ENCODE data around the gene RFC1. TPM values are rescaled to one million over a fixed set of nuclear protein-coding genes. Genes with fewer than 3 reads are reported as not detected.

RFC1 gene
- total and polyA plus RNA-seq, 2 of the 4 experiments (the other 2 are of a cell fraction) = 18.4 to 49.3 TPM

DNA sequence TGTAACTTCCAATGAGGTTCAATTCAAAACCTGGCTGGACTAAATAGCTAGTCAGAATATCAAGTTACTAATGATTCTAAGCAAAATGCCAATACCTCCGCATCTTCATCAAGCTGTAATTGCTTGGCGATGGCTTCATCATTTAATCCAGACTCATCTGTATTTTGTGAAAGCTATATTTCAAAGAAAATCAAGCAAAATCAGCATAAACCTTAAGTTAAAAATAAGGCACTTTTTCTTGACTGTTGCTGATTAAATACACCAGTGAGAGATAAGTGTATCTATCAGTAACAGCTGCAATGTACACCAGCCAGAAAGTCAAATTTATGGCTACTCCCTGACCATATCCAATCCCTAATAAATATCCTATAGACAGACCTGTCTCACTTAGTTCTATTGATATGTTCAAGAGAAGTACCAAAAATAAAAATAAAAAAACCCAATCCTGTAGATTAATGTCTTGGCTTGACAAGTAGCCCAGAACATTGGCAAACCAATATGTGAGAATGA lies 39.6 kb downstream of the RFC1 start:
- Histone ChIP-seq H3K79me1 (ENCODE audit: low read depth in 1 of 2, low read length in 2 of 2) (peaks cover 21 to 38% of the 10 kb centered on the region in 2 experiments), H3K56ac (ENCODE audit: extremely low read depth, insufficient read depth, low read length) (no peak overlapping the region), H3K27ac (ENCODE audit: insufficient read depth, low read length) (no peak overlapping the region), H4K20me1 (ENCODE audit: insufficient read depth, low read length) (peaks cover 3% of the 10 kb centered on the region; the same call in 1 of the 2 replicates), H3K27me3 (ENCODE audit: control insufficient read depth, insufficient read depth, low read length) (no peaks in the 10 kb centered on the region), H3K9ac (ENCODE audit: low read depth, low read length) (no peak overlapping the region), H3K36me3 (ENCODE audit: control insufficient read depth, insufficient read depth, low read length) (peaks cover 3% of the 10 kb centered on the region), H2AFZ (replicated peaks; ENCODE audit: low read length, poor library complexity) (no peak overlapping the region), H3K4me3 (ENCODE audit: insufficient read depth, low read depth, low read length) (no peak overlapping the region), H2BK5ac (ENCODE audit: low read depth, low read length, poor library complexity, severe bottlenecking) (no peak overlapping the region), H2AK9ac (replicated peaks; ENCODE audit: low read depth, low read length, poor library complexity) (no peak overlapping the region), H2BK120ac (ENCODE audit: low read depth, low read length) (no peak overlapping the region), H4K91ac (ENCODE audit: insufficient read depth, low read depth, low read length) (no peak overlapping the region), H4K8ac (ENCODE audit: low read depth in 2 of 2, low read length in 2 of 2) (no peak overlapping the region), H3K14ac (replicated peaks; ENCODE audit: low read depth, low read length) (no peak overlapping the region), H3K18ac (ENCODE audit: low read depth, low read length) (no peak overlapping the region), H3K4me1 (ENCODE audit: control insufficient read depth, insufficient read depth, low read length) (no peaks in the 10 kb centered on the region), H3K9me3 (ENCODE audit: control insufficient read depth, insufficient read depth, low read length) (no peaks in the 10 kb centered on the region), H3K9me1 (ENCODE audit: insufficient read depth, low read length) (no peaks in the 10 kb centered on the region; the same call in 1 of the 2 replicates), H2BK20ac (ENCODE audit: low read depth, low read length) (no peak overlapping the region), H4K5ac (ENCODE audit: low read depth, low read length) (no peak overlapping the region), H3K4ac (ENCODE audit: low read depth, low read length) (no peak overlapping the region), H3K4me2 (ENCODE audit: low read depth, low read length) (no peak overlapping the region), H3K23ac (ENCODE audit: low read depth, low read length) (no peak overlapping the region), H2BK15ac (ENCODE audit: low read depth, low read length) (no peak overlapping the region), H2AK5ac (ENCODE audit: low read depth, low read length) (no peak overlapping the region)
- ChIA-PET CTCF (no interaction called here), POLR2A (ENCODE audit: unreplicated experiment) (no interaction called here)
- in situ Hi-C loops (cut with MboI; ENCODE audit: low sequenced_read_pairs) = no loop called here
- dilution Hi-C loops (cut with HindIII; ENCODE audit: low sequenced_read_pairs, unreplicated experiment) = no loop called here
- DNase-seq (no peak), ATAC-seq (ENCODE audit: low read depth) (no peak)
- WGBS, 2 experiments (ENCODE audit: extremely low coverage in 2 of 2, insufficient read length in 1 of 2) = no CpG with 5 or more reads among the region's 2 CpGs
- BruUV-seq (replicated peaks) = no TSS peak
- TF ChIP-seq, protein P1, sequence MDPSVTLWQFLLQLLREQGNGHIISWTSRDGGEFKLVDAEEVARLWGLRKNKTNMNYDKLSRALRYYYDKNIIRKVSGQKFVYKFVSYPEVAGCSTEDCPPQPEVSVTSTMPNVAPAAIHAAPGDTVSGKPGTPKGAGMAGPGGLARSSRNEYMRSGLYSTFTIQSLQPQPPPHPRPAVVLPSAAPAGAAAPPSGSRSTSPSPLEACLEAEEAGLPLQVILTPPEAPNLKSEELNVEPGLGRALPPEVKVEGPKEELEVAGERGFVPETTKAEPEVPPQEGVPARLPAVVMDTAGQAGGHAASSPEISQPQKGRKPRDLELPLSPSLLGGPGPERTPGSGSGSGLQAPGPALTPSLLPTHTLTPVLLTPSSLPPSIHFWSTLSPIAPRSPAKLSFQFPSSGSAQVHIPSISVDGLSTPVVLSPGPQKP (IDR thresholded peaks at IDR 0.05; ENCODE audit: borderline replicate concordance, low read depth, low read length) = no peak
- TF ChIP-seq FOS (IDR thresholded peaks at IDR 0.05; ENCODE audit: low read depth, low read length) (no peak), NFE2L2 (IDR thresholded peaks at IDR 0.05; ENCODE audit: low read depth, low read length) (no peak), RAD21 (IDR thresholded peaks at IDR 0.05; ENCODE audit: low read length) (no peak), MXI1 (IDR thresholded peaks at IDR 0.05; ENCODE audit: borderline replicate concordance, low read depth, low read length) (no peak), CEBPB (IDR thresholded peaks at IDR 0.05; ENCODE audit: low read depth, low read length) (no peak), CHD1 (IDR thresholded peaks at IDR 0.05; ENCODE audit: low read depth, low read length) (no peak), BHLHE40 (IDR thresholded peaks at IDR 0.05; ENCODE audit: low read depth, low read length) (no peak), SMC3 (IDR thresholded peaks at IDR 0.05; ENCODE audit: low read depth, low read length) (no peak), POLR2A (IDR thresholded peaks at IDR 0.05; ENCODE audit: low read depth, low read length) (no peak), MAZ (IDR thresholded peaks at IDR 0.05; ENCODE audit: borderline replicate concordance, low read depth, low read length) (no peak), MAFK (IDR thresholded peaks at IDR 0.05; ENCODE audit: low read depth, low read length) (no peak), RCOR1 (IDR thresholded peaks at IDR 0.05; ENCODE audit: insufficient replicate concordance, low read length) (no peak)
- TF ChIP-seq, protein P2, sequence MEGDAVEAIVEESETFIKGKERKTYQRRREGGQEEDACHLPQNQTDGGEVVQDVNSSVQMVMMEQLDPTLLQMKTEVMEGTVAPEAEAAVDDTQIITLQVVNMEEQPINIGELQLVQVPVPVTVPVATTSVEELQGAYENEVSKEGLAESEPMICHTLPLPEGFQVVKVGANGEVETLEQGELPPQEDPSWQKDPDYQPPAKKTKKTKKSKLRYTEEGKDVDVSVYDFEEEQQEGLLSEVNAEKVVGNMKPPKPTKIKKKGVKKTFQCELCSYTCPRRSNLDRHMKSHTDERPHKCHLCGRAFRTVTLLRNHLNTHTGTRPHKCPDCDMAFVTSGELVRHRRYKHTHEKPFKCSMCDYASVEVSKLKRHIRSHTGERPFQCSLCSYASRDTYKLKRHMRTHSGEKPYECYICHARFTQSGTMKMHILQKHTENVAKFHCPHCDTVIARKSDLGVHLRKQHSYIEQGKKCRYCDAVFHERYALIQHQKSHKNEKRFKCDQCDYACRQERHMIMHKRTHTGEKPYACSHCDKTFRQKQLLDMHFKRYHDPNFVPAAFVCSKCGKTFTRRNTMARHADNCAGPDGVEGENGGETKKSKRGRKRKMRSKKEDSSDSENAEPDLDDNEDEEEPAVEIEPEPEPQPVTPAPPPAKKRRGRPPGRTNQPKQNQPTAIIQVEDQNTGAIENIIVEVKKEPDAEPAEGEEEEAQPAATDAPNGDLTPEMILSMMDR (conservative IDR thresholded peaks at IDR 0.05; ENCODE audit: low read depth, low read length) = no peak
- TF ChIP-seq, protein P3, sequence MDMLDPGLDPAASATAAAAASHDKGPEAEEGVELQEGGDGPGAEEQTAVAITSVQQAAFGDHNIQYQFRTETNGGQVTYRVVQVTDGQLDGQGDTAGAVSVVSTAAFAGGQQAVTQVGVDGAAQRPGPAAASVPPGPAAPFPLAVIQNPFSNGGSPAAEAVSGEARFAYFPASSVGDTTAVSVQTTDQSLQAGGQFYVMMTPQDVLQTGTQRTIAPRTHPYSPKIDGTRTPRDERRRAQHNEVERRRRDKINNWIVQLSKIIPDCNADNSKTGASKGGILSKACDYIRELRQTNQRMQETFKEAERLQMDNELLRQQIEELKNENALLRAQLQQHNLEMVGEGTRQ (IDR thresholded peaks at IDR 0.05; ENCODE audit: low read depth, low read length) = no peak
- intact Hi-C loops (cut with micrococcal nuclease) = no loop called here

All from IMR-90 (cell line).